ENCODE measurements around the gene SCAMP2.

DNA sequence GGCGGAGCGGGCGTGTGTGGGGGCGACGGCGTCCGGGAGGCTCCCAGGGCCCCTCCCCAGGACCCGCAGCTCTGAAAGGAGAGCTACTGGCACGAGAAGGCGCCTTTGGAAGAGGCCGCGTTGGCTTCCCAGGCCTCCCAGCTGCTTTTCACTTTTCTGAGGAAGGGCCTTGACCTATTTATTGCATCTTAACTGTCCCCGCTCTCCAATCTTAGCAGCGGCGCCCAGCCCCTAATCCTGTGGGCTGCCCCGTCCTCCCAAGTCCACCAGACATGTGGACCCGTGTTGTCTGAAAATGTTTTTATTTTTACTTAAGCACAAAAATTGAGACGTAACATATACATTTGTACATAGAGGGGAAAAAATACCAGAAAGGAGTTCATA lies 29.7 kb downstream of the SCAMP2 start:
- TF ChIP-seq, protein P1, sequence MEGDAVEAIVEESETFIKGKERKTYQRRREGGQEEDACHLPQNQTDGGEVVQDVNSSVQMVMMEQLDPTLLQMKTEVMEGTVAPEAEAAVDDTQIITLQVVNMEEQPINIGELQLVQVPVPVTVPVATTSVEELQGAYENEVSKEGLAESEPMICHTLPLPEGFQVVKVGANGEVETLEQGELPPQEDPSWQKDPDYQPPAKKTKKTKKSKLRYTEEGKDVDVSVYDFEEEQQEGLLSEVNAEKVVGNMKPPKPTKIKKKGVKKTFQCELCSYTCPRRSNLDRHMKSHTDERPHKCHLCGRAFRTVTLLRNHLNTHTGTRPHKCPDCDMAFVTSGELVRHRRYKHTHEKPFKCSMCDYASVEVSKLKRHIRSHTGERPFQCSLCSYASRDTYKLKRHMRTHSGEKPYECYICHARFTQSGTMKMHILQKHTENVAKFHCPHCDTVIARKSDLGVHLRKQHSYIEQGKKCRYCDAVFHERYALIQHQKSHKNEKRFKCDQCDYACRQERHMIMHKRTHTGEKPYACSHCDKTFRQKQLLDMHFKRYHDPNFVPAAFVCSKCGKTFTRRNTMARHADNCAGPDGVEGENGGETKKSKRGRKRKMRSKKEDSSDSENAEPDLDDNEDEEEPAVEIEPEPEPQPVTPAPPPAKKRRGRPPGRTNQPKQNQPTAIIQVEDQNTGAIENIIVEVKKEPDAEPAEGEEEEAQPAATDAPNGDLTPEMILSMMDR (IDR thresholded peaks at IDR 0.05; ENCODE audit: low read depth, low read length) = no peak
- TF ChIP-seq POLR2A (IDR thresholded peaks at IDR 0.05; ENCODE audit: extremely low read depth, insufficient read length) (no peak), MYC (IDR thresholded peaks at IDR 0.05; ENCODE audit: low read depth, low read length) (no peak)
- TF ChIP-seq, protein P2, sequence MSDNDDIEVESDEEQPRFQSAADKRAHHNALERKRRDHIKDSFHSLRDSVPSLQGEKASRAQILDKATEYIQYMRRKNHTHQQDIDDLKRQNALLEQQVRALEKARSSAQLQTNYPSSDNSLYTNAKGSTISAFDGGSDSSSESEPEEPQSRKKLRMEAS (IDR thresholded peaks at IDR 0.05; ENCODE audit: low read depth, low read length) = no peak
